A549 (cell line): Measurements from ENCODE around the gene KRT81. TPM values are rescaled to one million over a fixed set of nuclear protein-coding genes. Genes with fewer than 3 reads are reported as not detected.

ENCODE experiments used
- ATAC-seq, 2 experiments: fragments of 200-7000 bp in 1 of 2; fragments of >200 bp in 1 of 2; cut with Nextera tagmentation in 1 of 2; cut with Tn5 transposase in 1 of 2; 3 replicates each; pipeline versions ENCODE4 v1.8.0 to v1.9.1; 2018 to 2020; ENCODE audit warnings: mild to moderate bottlenecking in 1 of 2, moderate library complexity in 1 of 2
- CTCF ChIA-PET: fragments of 300-600 bp; sonication (Branson Sonifier 250); formaldehyde crosslinking; extraction: SDS; loops from one replicate; lab custom pipeline; 2021; ENCODE audit warnings: antibody characterized with exemption, inconsistent platforms; lab: Yijun Ruan, JAX
- POLR2A ChIA-PET: fragments of 350-600 bp; formaldehyde crosslinking; extraction: SDS; loops from one replicate; lab custom pipeline; 2021; ENCODE audit warnings: antibody characterized with exemption, inconsistent platforms; lab: Yijun Ruan, JAX
- DNase-seq, 2 experiments: peaks; one replicate each; pipeline versions ENCODE4 v3.0.0 to v3.0.0-alpha.2; 2011 to 2016; ENCODE audit warnings: low read depth in 1 of 2, low spot score in 1 of 2
- FAIRE-seq: peaks from 2 replicates; lab custom pipeline; 2011; peaks lifted over from hg19 to GRCh38; lab: Jason Lieb, UNC
- H3K27ac ChIP-seq, 2 experiments: fragments of >200 bp; sonication (Bioruptor Twin); formaldehyde crosslinking; 3 replicates each; pipeline ENCODE4 v1.5.1; 2016 to 2017
- H3K4me1 ChIP-seq: fragments of >200 bp; sonication (Bioruptor Twin); formaldehyde crosslinking; 3 replicates; pipeline ENCODE4 v1.6.1; 2016
- H3K4me2 ChIP-seq: fragments of >200 bp; sonication (Bioruptor Twin); formaldehyde crosslinking; 3 replicates; pipeline ENCODE4 v1.6.1; 2016
- H3K4me3 ChIP-seq: fragments of >200 bp; sonication (Bioruptor Twin); formaldehyde crosslinking; 3 replicates; pipeline ENCODE4 v1.5.1; 2016
- H3K9me3 ChIP-seq: fragments of >200 bp; sonication (Bioruptor Twin); formaldehyde crosslinking; 3 replicates; pipeline ENCODE4 v1.6.1; 2016
- ATOH8 ChIP-seq: fragments of 250-450 bp; sonication (Bioruptor Pico); IDR thresholded peaks from 2 replicates; pipeline ENCODE4 v1.5.0; 2020; ENCODE audit warnings: low read depth, mild to moderate bottlenecking, moderate library complexity
- CBX2 ChIP-seq: fragments of 200-600 bp; sonication (generic); IDR thresholded peaks from 2 replicates; pipeline ENCODE4 v1.6.1; 2016; ENCODE audit warnings: low read depth, mild to moderate bottlenecking, borderline replicate concordance
- CBX8 ChIP-seq: fragments of 200-600 bp; sonication (generic); IDR thresholded peaks from 2 replicates; pipeline ENCODE4 v1.6.1; 2016
- CHD2 ChIP-seq: fragments of 150-350 bp; IDR thresholded peaks from 2 replicates; pipeline ENCODE4 v1.6.1; 2014; ENCODE audit warnings: low read length; ENCODE audit not compliant: partially characterized antibody
- CHD4 ChIP-seq: fragments of 200-600 bp; sonication (generic); IDR thresholded peaks from 2 replicates; pipeline ENCODE4 v1.6.1; 2016; ENCODE audit warnings: antibody characterized with exemption, mild to moderate bottlenecking, borderline replicate concordance
- EHMT2 ChIP-seq: fragments of 200-600 bp; sonication (generic); IDR thresholded peaks from 2 replicates; pipeline ENCODE4 v1.6.1; 2016; ENCODE audit warnings: antibody characterized with exemption, low read depth, mild to moderate bottlenecking, moderate library complexity
- EP300 ChIP-seq, 2 experiments: fragments of >200 bp; sonication (Bioruptor Twin); formaldehyde crosslinking; IDR thresholded peaks; 2 replicates in 1 of 2; 3 replicates in 1 of 2; pipeline ENCODE4 v1.6.1; 2016 to 2017
- HOXB13 ChIP-seq: fragments of 250-450 bp; sonication (Bioruptor Pico); IDR thresholded peaks from 2 replicates; pipeline ENCODE4 v1.5.0; 2020; ENCODE audit warnings: low read depth, mild to moderate bottlenecking, moderate library complexity
- JUNB ChIP-seq: fragments of >200 bp; sonication (Bioruptor Twin); formaldehyde crosslinking; IDR thresholded peaks from 2 replicates; pipeline ENCODE4 v1.6.1; 2016
- MAFK ChIP-seq: fragments of 450-650 bp; IDR thresholded peaks from 2 replicates; pipeline ENCODE4 v1.6.1; 2014; ENCODE audit not compliant: partially characterized antibody
- MAX ChIP-seq: IDR thresholded peaks from 2 replicates; pipeline ENCODE4 v1.6.1; 2012
- MYC ChIP-seq: IDR thresholded peaks from 2 replicates; pipeline ENCODE4 v1.6.1; 2012; ENCODE audit warnings: mild to moderate bottlenecking, inconsistent platforms, low read length, improper control_type of control experiment, borderline replicate concordance
- NFE2L2 ChIP-seq: fragments of 150-350 bp; conservative IDR thresholded peaks from 2 replicates; pipeline ENCODE4 v1.6.1; 2014; ENCODE audit warnings: low read length
- PHF8 ChIP-seq: fragments of 200-600 bp; sonication (generic); IDR thresholded peaks from 2 replicates; pipeline ENCODE4 v1.6.1; 2016; ENCODE audit warnings: low read depth, mild to moderate bottlenecking, antibody characterized with exemption, moderate library complexity, borderline replicate concordance
- RCOR1 ChIP-seq: fragments of 150-350 bp; IDR thresholded peaks from 2 replicates; pipeline ENCODE4 v1.6.1; 2014; ENCODE audit warnings: antibody characterized with exemption, low read length, low read depth
- SREBF2 ChIP-seq: fragments of 450-650 bp; IDR thresholded peaks from 2 replicates; pipeline ENCODE4 v1.6.1; 2014; ENCODE audit warnings: mild to moderate bottlenecking, moderate library complexity
- ZC3H11A ChIP-seq: fragments of 450-650 bp; IDR thresholded peaks from 2 replicates; pipeline ENCODE4 v1.6.1; 2014; ENCODE audit warnings: antibody characterized with exemption, mild to moderate bottlenecking
- ZSCAN20 ChIP-seq: fragments of 250-450 bp; sonication (Bioruptor Pico); IDR thresholded peaks from 2 replicates; pipeline ENCODE4 v1.8.0; 2022; ENCODE audit warnings: mild to moderate bottlenecking, moderate library complexity
- WGBS: methylation state at CpG from one replicate; pipeline ENCODE4 v1.1.6; 2017; ENCODE audit errors: missing lambda C conversion rate; 5-methylcytosine and 5-hydroxymethylcytosine counted together
- polyA plus RNA-seq, 4 experiments: library from polyadenylated mRNA; depleted of rRNA in 3 of 4; stranded (reverse); fragments of >200 nt; fragmentation: RNase III in 1 of 4; extraction: RNeasy Plus Mini Kit Qiagen cat#74134 plus additional on column Dnase treatment in 1 of 4; gene quantifications; 2 replicates in 3 of 4; 3 replicates in 1 of 4; pipeline ENCODE4 v1.2.3, GENCODE V29; 2011 to 2017
- TF ChIP-seq, protein P1 (sequence below): fragments of 200-600 bp; sonication (generic); IDR thresholded peaks from 2 replicates; pipeline ENCODE4 v1.6.1; 2016; ENCODE audit warnings: antibody characterized with exemption, mild to moderate bottlenecking, moderate library complexity
- TF ChIP-seq, protein P2 (sequence below): fragments of >200 bp; sonication (Bioruptor Twin); formaldehyde crosslinking; IDR thresholded peaks from 3 replicates; pipeline ENCODE4 v1.5.1; 2016
- TF ChIP-seq, protein P3 (sequence below): IDR thresholded peaks from 2 replicates; pipeline ENCODE4 v1.6.1; 2012; ENCODE audit warnings: low read depth, borderline replicate concordance

The KRT81 gene
- polyA plus RNA-seq, 2 of the 4 experiments (the other 2 are of a cell fraction): 1,799 to 3,643 TPM

DNA sequence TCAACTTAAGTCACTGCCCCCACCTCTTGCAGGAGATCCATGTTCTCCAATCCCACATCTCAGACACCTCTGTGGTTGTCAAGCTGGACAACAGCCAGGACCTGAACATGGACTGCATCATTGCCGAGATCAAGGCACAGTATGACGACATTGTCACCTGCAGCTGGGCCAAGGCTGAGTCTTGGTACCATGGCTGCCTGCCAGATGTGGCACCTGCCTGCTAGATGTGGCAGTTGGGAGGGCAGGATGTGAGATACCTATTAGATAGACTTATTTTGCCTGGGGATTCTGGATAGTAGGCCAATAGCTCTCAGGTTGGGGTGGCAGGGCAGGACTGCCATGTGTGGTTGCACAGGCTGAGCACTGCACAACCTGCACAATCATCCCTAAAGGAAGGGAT lies 24.8 kb downstream of the KRT81 start (continued):
- TF ChIP-seq, protein P1, sequence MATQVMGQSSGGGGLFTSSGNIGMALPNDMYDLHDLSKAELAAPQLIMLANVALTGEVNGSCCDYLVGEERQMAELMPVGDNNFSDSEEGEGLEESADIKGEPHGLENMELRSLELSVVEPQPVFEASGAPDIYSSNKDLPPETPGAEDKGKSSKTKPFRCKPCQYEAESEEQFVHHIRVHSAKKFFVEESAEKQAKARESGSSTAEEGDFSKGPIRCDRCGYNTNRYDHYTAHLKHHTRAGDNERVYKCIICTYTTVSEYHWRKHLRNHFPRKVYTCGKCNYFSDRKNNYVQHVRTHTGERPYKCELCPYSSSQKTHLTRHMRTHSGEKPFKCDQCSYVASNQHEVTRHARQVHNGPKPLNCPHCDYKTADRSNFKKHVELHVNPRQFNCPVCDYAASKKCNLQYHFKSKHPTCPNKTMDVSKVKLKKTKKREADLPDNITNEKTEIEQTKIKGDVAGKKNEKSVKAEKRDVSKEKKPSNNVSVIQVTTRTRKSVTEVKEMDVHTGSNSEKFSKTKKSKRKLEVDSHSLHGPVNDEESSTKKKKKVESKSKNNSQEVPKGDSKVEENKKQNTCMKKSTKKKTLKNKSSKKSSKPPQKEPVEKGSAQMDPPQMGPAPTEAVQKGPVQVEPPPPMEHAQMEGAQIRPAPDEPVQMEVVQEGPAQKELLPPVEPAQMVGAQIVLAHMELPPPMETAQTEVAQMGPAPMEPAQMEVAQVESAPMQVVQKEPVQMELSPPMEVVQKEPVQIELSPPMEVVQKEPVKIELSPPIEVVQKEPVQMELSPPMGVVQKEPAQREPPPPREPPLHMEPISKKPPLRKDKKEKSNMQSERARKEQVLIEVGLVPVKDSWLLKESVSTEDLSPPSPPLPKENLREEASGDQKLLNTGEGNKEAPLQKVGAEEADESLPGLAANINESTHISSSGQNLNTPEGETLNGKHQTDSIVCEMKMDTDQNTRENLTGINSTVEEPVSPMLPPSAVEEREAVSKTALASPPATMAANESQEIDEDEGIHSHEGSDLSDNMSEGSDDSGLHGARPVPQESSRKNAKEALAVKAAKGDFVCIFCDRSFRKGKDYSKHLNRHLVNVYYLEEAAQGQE: no peak
- TF ChIP-seq JUNB (no peak), EHMT2 (no peak), MAFK (no peak), HOXB13 (no peak), MYC (no peak), PHF8 (no peak), MAX (no peak), CBX2 (no peak), CBX8 (no peak)
- TF ChIP-seq, protein P2, sequence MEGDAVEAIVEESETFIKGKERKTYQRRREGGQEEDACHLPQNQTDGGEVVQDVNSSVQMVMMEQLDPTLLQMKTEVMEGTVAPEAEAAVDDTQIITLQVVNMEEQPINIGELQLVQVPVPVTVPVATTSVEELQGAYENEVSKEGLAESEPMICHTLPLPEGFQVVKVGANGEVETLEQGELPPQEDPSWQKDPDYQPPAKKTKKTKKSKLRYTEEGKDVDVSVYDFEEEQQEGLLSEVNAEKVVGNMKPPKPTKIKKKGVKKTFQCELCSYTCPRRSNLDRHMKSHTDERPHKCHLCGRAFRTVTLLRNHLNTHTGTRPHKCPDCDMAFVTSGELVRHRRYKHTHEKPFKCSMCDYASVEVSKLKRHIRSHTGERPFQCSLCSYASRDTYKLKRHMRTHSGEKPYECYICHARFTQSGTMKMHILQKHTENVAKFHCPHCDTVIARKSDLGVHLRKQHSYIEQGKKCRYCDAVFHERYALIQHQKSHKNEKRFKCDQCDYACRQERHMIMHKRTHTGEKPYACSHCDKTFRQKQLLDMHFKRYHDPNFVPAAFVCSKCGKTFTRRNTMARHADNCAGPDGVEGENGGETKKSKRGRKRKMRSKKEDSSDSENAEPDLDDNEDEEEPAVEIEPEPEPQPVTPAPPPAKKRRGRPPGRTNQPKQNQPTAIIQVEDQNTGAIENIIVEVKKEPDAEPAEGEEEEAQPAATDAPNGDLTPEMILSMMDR: no peak
- TF ChIP-seq, protein P3, sequence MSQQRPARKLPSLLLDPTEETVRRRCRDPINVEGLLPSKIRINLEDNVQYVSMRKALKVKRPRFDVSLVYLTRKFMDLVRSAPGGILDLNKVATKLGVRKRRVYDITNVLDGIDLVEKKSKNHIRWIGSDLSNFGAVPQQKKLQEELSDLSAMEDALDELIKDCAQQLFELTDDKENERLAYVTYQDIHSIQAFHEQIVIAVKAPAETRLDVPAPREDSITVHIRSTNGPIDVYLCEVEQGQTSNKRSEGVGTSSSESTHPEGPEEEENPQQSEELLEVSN: no peak

DNA sequence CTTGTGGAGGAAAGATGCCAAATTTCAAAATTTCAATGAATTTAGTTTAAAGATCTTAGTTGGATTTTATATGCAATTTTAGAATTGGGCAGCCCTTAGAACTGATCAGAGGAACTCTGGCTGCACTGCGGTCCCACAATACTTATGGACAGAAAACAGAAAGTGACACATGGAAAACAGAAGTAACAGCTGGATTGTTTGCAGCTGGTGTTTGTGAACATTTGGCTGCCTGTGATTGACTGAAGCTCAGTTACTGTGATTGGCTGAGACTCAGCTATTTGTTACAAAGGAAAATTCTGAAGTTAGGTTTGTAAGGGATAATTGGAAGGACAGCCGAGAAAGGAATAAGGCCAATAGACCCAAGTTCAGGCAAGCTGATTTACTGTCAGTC lies 26.9 kb downstream of the KRT81 start:
- Histone ChIP-seq H3K9me3 (no peaks in the 10 kb centered on the region), H3K27ac (peak overlapping the region; percentile 25 to 74; a peak in 4 of 6 replicates), H3K4me3 (no peak overlapping the region), H3K4me2 (no peak overlapping the region), H3K4me1 (peaks cover 31% of the 10 kb centered on the region)
- ChIA-PET CTCF (interaction anchor here (0.9 to 14.8 kb wide), 10 partner anchors 11 to 615 kb away, joined by 3 to 301 read pairs (median 6); partner anchors contain the start of gene KRT86), POLR2A (interaction anchor here (0.7 to 1.0 kb wide), 2 partner anchors 11 to 21 kb away, joined by 3 to 4 read pairs; no protein-coding TSS in a partner anchor)
- WGBS: 95% methylated on average over 2 of the region's 2 CpGs
- no peak for DNase-seq
- no peak for ATAC-seq
- no peak for FAIRE-seq
- TF ChIP-seq RCOR1 (no peak), ZC3H11A (no peak), CHD4 (no peak), SREBF2 (no peak), EP300 (IDR thresholded peaks at IDR 0.05) (no peak), NFE2L2 (no peak), CHD2 (no peak), ATOH8 (no peak), ZSCAN20 (CRISPR knock-in tag) (no peak)
- TF ChIP-seq, protein P1: no peak
